Activated CD4-positive, CD25-positive, alpha-beta regulatory T cell (primary cell): ENCODE measurements around the gene CYP2R1.

Source experiments
- DNase-seq, 4 experiments: peaks; one replicate each; lab custom pipeline; 2025; lab: John Stamatoyannopoulos, UW

CYP2R1 gene

GRCh38 chr11:14892036-14892556, at the start of gene CYP2R1:
CYP2R1 (minus strand) TSS chr11:14892231; CDS start chr11:14892205, 26 bp downstream.
- peak; percentile 74 to 78 (median 76) for DNase-seq

DNA sequence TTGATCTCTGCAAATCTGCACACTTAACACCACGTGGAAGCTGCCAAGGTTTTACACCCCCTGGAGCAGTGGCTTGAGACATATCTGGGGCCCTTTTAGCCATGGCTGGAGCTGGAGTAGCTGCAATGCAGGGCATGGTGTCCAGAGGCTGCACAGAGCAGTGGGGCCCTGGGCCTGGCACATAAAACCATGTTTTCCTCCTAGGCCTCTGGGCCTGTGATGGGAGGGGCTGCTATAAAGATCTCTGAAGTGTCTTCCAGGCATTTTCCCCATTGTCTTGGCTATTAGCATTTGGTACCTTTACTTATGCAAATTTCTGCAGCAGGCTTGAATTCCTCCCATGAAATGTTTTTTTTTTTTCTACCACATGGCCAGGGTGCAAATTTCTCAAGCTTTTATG, 46.9 kb upstream of the CYP2R1 start:
- no peak for DNase-seq

GRCh38 chr11:14934641-14935351, 42.8 kb upstream of the CYP2R1 start:
- DNase-seq = no peak

- no peak for DNase-seq
Observed at GRCh38 chr11:14932447-14932846, 40.4 kb upstream of the CYP2R1 start.

GRCh38 chr11:14930369-14930768, 38.3 kb upstream of the CYP2R1 start:
- DNase-seq = no peak

DNA sequence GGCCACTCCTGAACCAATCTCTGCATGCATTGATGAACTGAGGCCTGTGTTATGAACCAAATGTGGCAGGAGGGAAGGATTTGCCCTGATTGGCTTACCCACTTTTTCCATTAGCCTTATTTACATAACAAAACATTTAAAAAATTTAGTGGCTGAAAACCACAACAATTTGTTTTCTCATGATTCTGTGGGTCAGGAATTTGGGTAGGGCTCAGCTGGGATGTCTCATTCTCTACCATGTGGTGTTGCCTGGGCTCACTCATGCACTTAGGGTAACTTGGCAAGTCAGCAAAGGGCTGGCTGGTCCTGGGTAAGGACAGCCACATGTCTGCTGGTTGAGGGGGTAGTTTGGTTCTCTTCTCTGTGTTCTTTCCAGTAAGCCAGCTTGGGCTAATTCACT, 35.1 kb upstream of the CYP2R1 start:
- no peak for DNase-seq

GRCh38 chr11:14924318-14924717, 32.3 kb upstream of the CYP2R1 start:
- DNase-seq = peak in 2 of 4 experiments; percentile 11 to 18

DNA sequence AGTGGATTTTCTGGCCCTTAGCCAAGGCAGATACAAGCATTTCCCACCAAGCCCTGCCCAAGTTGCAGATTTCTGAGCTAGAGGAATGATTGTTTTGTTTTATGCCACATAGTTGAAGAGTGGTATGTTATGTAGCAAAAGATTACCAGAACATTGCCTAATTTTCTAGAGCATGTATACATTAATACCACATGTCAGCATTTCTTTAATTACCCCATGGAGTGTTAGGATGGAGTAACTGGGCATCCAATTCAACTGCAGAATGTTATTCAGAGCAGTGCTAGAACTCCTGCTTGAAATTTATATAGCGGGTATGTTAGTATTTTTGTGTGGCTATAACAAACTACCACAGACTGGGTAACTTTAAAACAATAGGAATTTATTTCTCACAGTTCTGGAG, 24.4 kb upstream of the CYP2R1 start:
- DNase-seq = no peak

DNA sequence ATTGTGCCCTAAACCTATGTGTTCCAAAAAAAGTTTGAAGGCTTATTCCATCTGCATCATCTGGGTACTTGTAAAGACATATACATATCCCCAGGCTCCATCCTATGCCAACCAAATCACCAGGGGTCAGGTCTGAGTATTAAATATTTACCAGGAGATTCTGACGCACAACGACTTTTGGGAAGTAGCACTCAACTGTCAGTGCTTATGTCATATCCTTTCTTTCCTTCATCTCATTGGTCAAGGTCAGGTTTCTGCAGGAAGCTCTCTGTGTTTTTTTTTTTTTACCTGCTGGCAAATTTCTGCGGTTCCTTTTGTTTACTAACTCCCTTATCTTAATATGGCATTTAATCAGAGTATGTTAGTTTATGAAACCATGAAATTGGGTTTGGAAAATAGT, 22.5 kb upstream of the CYP2R1 start:
- DNase-seq = no peak

- DNase-seq = peak in 1 of 4 experiments; percentile 3
Observed at GRCh38 chr11:14908214-14908880, 16.3 kb upstream of the CYP2R1 start.

- DNase-seq = peak; percentile 61 to 80 (median 70)
Observed at GRCh38 chr11:14907411-14908213, 15.6 kb upstream of the CYP2R1 start.

GRCh38 chr11:14906993-14907392, 15.0 kb upstream of the CYP2R1 start:
- DNase-seq = no peak

GRCh38 chr11:14906578-14906977, 14.5 kb upstream of the CYP2R1 start:
- no peak for DNase-seq

DNA sequence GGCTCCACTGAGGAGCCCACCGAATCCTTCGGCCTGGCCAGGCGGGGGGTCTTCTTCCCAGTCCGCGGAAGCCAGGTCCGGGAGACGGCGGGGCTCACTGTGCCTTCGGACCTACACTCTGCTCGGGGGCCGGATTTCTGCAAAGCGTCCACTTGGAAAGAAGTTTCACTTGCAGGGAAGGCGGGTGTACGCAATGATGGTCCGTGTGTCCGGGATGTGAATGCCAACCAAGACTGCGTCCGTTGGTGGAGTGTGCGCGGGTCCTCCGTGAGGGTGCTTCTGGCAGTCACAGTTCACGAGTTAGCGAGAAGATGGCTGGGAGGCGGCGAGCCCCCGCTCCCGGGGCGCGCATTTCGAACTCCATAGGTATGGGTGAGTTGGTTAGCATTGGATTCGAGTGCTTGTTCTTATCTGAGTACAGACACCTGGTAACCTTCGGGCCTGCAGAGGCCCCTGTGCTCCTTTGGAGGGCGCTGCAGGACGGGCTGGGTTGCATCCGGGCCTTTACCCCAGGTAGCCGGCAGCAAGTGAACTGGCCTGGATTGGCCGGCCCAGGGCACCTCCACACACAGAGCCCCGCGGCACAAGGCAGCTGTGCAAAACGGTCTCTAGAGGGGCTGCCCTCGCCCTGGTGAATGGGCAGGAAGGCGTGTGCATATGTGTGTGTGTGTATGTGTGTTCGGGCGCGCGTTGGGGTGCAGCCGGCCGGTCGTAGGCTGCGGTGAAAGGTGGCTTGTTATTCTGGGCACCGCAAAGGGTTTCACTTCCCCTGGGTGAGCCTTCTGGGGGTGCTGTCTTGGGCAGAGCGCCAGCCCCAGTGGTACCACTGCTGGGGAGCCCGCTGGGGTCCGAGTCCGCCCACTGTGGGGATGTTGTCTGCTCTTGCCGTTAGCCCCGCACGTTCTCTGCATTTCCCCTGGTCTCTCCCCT, 13.3 kb upstream of the CYP2R1 start:
- DNase-seq = peak; percentile 28 to 58 (median 53)

GRCh38 chr11:14904745-14905103, 12.7 kb upstream of the CYP2R1 start:
- DNase-seq = peak; percentile 62 to 77 (median 62)

DNA sequence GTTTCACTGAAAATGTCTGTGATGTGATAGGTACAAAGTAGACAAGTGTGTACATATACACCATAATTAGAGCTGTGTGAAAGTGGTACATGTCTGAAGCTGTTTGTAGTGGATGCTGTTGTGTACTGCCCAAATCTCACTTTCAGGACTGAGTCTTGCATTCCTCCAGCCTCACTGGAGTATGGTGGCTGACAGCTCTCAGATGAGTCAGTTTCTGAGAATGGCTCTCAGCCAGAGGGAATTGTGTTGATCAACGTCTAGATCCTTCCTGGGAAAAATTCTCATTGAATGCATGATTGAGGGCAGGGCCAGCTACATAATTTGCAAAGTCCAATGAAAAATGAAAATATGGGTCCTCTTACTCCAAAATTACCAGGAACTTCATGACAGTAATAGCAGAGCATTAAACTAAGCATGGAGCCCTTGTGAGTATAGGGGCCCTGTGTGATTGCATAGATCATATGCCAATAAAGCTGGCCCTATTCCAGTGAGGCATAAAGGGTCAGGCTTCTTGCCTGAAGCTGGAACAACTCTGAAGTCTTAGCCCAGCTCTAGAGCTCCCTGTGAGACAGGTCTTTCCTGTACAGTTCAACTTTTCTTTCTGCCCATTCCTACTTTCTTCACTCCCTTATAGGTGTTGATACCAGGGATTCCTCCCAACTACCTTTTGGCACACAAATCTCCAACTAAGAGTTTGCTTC, 10.8 kb upstream of the CYP2R1 start:
- no peak for DNase-seq

DNA sequence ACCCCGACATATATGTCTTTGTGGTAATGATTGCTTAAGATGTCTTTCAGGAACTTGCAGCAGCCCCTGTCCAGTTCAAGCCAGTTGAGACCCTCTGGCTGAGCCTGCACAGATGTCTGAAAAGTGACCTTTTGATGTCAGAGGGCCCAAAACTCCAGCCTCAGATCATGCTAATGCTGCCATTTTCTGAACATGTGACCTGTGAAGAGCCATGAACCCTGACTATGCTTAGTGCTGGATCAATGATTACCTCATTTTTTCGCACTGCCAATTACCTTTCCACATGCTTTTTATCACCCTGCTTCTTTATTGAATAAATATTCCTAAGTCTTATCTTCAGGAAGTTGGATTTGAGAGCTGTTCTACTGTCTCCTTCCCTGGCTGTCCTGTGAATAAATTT, 6.9 kb upstream of the CYP2R1 start:
- no peak for DNase-seq

DNA sequence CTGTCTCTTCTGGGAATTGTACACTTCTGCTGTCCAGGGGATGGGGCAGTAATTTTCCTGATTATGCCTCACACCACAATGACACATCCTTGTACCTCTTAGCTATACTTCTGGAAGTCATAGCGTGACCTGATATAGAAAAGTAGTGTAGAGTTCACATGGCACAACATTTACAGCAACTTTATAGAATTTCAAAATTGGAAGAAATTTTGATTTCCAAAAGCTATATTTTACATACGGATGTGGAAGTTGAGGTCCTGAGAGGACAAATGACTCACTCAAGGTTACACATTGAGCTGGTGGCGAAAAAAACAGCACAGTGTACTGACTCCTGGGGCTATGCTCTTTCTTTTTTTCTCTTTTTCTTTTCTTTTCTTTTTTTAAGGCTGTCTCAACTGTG, 6.3 kb upstream of the CYP2R1 start:
- DNase-seq = no peak

DNA sequence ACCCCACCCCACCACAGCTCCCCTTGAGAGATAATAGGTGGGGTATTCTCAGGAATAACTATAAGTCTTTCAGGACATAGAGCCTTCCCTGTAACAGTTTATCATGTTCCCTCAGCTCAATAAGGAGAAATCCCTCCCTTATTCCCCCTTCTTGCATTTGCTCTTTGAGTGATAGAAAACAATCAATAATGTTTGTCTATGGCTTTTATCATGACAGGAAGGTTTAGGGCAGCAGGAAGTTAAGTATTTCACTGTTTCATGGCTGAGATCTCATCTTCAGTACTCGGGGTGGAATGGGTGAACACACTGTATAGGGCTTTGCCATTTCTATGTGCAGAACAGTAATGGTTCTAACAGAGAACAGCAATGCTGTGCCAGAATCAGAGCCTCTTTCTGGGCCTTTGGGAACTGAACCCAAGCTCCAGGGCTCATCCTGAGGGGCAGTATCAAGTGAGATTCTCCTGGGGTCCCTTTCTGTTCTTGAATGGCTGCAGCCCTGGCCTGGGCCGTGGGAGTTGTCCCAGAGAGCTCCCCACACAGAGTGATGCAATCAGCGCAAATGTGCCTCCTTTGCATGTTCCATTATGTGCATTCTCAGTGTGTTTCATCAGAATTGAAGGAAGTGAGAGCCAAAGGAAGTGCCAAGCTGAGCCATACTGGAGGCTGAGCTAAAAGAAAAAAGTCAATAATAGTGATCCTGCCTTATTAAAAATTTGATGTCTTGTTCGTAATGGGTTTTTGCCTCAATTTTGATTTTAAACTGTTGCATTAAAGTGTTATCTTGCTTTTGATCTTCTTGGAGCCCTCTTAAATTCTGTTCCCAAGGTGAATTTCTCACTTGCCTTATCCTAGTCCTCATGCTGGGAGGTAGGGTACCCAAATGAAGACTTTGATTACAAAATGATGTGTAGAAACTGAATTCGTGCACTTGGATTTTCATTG, 2.9 kb upstream of the CYP2R1 start:
- no peak for DNase-seq

GRCh38 chr11:14892577-14892976, 546 bp upstream of the CYP2R1 start:
- no peak for DNase-seq
